HG03139 (cell line): Measurements from ENCODE around the gene TINAGL1.
A peak's percentile ranks its signal among the peaks of the same experiment; 100 is the strongest.

Experiments used
- ATAC-seq: cut with Tn5 transposase; IDR thresholded peaks from one replicate; pipeline ENCODE4 v1.9.1; 2021; ENCODE audit not compliant: unreplicated experiment

TINAGL1 gene

GRCh38 chr1:31576201-31576669 is at the start of gene TINAGL1:
TINAGL1 (plus strand) TSS chr1:31576515; CDS start chr1:31577149, 634 bp downstream.
- no peak for ATAC-seq

- ATAC-seq: no peak
Observed at GRCh38 chr1:31529999-31530684, 46.2 kb upstream of the TINAGL1 start.

- no peak for ATAC-seq
Observed at GRCh38 chr1:31531177-31531999, 44.9 kb upstream of the TINAGL1 start.

- ATAC-seq: no peak
Observed at GRCh38 chr1:31532173-31532572, 44.1 kb upstream of the TINAGL1 start.

GRCh38 chr1:31535561-31535960 is 40.8 kb upstream of the TINAGL1 start:
- no peak for ATAC-seq

- ATAC-seq: no peak
Observed at GRCh38 chr1:31539329-31539728, 37.0 kb upstream of the TINAGL1 start.

- ATAC-seq: no peak
Observed at GRCh38 chr1:31541194-31541593, 35.1 kb upstream of the TINAGL1 start.

GRCh38 chr1:31545927-31546540 is 30.3 kb upstream of the TINAGL1 start:
- no peak for ATAC-seq

GRCh38 chr1:31548534-31548906 is 27.8 kb upstream of the TINAGL1 start:
- ATAC-seq: no peak

- peak; percentile 78 for ATAC-seq
Observed at GRCh38 chr1:31548907-31549808, 27.2 kb upstream of the TINAGL1 start.

GRCh38 chr1:31549809-31550620 is 26.3 kb upstream of the TINAGL1 start:
- ATAC-seq: no peak

- ATAC-seq: no peak
Observed at GRCh38 chr1:31551208-31551607, 25.1 kb upstream of the TINAGL1 start.

- ATAC-seq: no peak
Observed at GRCh38 chr1:31552489-31552888, 23.8 kb upstream of the TINAGL1 start.

- ATAC-seq: no peak
Observed at GRCh38 chr1:31556481-31557006, 19.8 kb upstream of the TINAGL1 start.

GRCh38 chr1:31559715-31560114 is 16.6 kb upstream of the TINAGL1 start:
- no peak for ATAC-seq

- no peak for ATAC-seq
Observed at GRCh38 chr1:31560394-31560793, 15.9 kb upstream of the TINAGL1 start.

- no peak for ATAC-seq
Observed at GRCh38 chr1:31562707-31563360, 13.5 kb upstream of the TINAGL1 start.

- no peak for ATAC-seq
Observed at GRCh38 chr1:31564606-31564989, 11.7 kb upstream of the TINAGL1 start.

GRCh38 chr1:31567956-31568570 is 8.3 kb upstream of the TINAGL1 start:
- no peak for ATAC-seq
